H1 (cell line): ENCODE data around the gene LAD1. TPM values are rescaled to one million over a fixed set of nuclear protein-coding genes. Genes with fewer than 3 reads are reported as not detected.

ENCODE experiments used
- CTCF ChIA-PET: fragments of 300-600 bp; sonication (Branson Sonifier 250); formaldehyde crosslinking; loops from one replicate; lab custom pipeline; 2021; ENCODE audit not compliant: partially characterized antibody; lab: Charles Lee
- POLR2A ChIA-PET: fragments of 300-600 bp; sonication (Branson Sonifier 250); formaldehyde crosslinking; loops from one replicate; lab custom pipeline; 2021; ENCODE audit warnings: inconsistent platforms; ENCODE audit not compliant: partially characterized antibody; lab: Charles Lee
- DNase-seq, 2 experiments: peaks; one replicate each; pipeline versions ENCODE4 v3.0.0 to v3.0.0-alpha.2; 2010 to 2022; ENCODE audit warnings: low spot score in 2 of 2, low read depth in 1 of 2, mixed read lengths in 1 of 2
- FAIRE-seq: peaks from 2 replicates; lab custom pipeline; 2011; peaks lifted over from hg19 to GRCh38; lab: Jason Lieb, UNC
- H2AFZ ChIP-seq: 2 replicates; pipeline ENCODE4 v1.8.1; 2012; ENCODE audit warnings: low read length, inconsistent platforms
- H2AK5ac ChIP-seq: 2 replicates; pipeline ENCODE4 v1.6.1; 2013; ENCODE audit warnings: low read depth, low read length
- H2BK120ac ChIP-seq: replicated peaks from 2 replicates; pipeline ENCODE3; 2013; ENCODE audit warnings: low read depth, low read length, inconsistent platforms
- H2BK12ac ChIP-seq: 2 replicates; pipeline ENCODE4 v1.6.1; 2013; ENCODE audit warnings: low read depth, low read length
- H2BK15ac ChIP-seq: 2 replicates; pipeline ENCODE4 v1.6.1; 2013; ENCODE audit warnings: low read length
- H2BK20ac ChIP-seq: 2 replicates; pipeline ENCODE4 v1.6.1; 2013; ENCODE audit warnings: low read length
- H2BK5ac ChIP-seq: 2 replicates; pipeline ENCODE4 v1.6.1; 2013; ENCODE audit warnings: low read depth, low read length
- H3K14ac ChIP-seq: 2 replicates; pipeline ENCODE4 v1.6.1; 2013; ENCODE audit warnings: inconsistent platforms; ENCODE audit not compliant: insufficient read length
- H3K18ac ChIP-seq: 2 replicates; pipeline ENCODE4 v1.6.1; 2013; ENCODE audit warnings: low read length; ENCODE audit errors: extremely low read depth
- H3K23ac ChIP-seq: 2 replicates; pipeline ENCODE4 v1.6.1; 2013; ENCODE audit warnings: inconsistent platforms; ENCODE audit not compliant: insufficient read length
- H3K23me2 ChIP-seq: 2 replicates; pipeline ENCODE4 v1.6.1; 2013; ENCODE audit warnings: low read depth, low read length
- H3K27ac ChIP-seq: 2 replicates; pipeline ENCODE4 v1.6.1; 2011; ENCODE audit warnings: low read depth, low read length, inconsistent platforms
- H3K27me3 ChIP-seq, 4 experiments: replicated peaks in 1 of 4; 1 replicate in 1 of 4; 2 replicates in 3 of 4; pipeline versions ENCODE4 v1.6.1 to v1.8.1; 2011 to 2013; ENCODE audit warnings: low read length in 3 of 4, mild to moderate bottlenecking in 3 of 4, inconsistent platforms in 2 of 4, mixed read lengths in 2 of 4, moderate library complexity in 1 of 4; ENCODE audit not compliant: control insufficient read depth in 3 of 4, insufficient read depth in 3 of 4; ENCODE audit errors: extremely low read depth in 1 of 4
- H3K36me3 ChIP-seq, 4 experiments: 2 replicates each; pipeline versions ENCODE4 v1.6.1 to v1.8.1; 2011 to 2013; ENCODE audit warnings: mild to moderate bottlenecking in 4 of 4, low read length in 3 of 4, moderate library complexity in 2 of 4, control low read depth in 1 of 4, inconsistent platforms in 1 of 4; ENCODE audit not compliant: insufficient read depth in 4 of 4, control insufficient read depth in 2 of 4
- H3K4ac ChIP-seq: replicated peaks from 2 replicates; pipeline ENCODE3; 2013; ENCODE audit warnings: low read length, low read depth, mixed read lengths, inconsistent platforms; ENCODE audit not compliant: insufficient read length
- H3K4me1 ChIP-seq, 4 experiments: replicated peaks in 1 of 4; 1 replicate in 1 of 4; 2 replicates in 3 of 4; pipeline versions ENCODE4 v1.6.1 to v1.8.1; 2011 to 2013; ENCODE audit warnings: low read length in 3 of 4, inconsistent platforms in 2 of 4, mixed read lengths in 1 of 4; ENCODE audit not compliant: insufficient read depth in 4 of 4, control insufficient read depth in 3 of 4
- H3K4me2 ChIP-seq, 2 experiments: 2 replicates each; pipeline versions ENCODE4 v1.6.1 to v1.8.1; 2011 to 2013; ENCODE audit warnings: low read depth in 2 of 2, low read length in 2 of 2, control low read depth in 1 of 2, inconsistent platforms in 1 of 2, mild to moderate bottlenecking in 1 of 2; ENCODE audit not compliant: insufficient read depth in 1 of 2
- H3K4me3 ChIP-seq, 4 experiments: fragments of 200-600, 300-600 bp in 1 of 4; sonication (generic), shearing (Covaris generic), sonication (Bioruptor Twin) in 1 of 4; 2 replicates each; pipeline versions ENCODE4 v1.5.1 to v1.8.1; 2011 to 2016; ENCODE audit warnings: low read length in 4 of 4, low read depth in 3 of 4, control low read depth in 2 of 4, inconsistent platforms in 2 of 4, mild to moderate bottlenecking in 2 of 4, mixed read lengths in 1 of 4, moderate library complexity in 1 of 4; ENCODE audit not compliant: insufficient read depth in 2 of 4; ENCODE audit errors: extremely low read depth in 1 of 4
- H3K56ac ChIP-seq: replicated peaks from 2 replicates; pipeline ENCODE3; 2013; ENCODE audit warnings: low read depth, mild to moderate bottlenecking, mixed read lengths, low read length, inconsistent platforms; ENCODE audit not compliant: insufficient read length
- H3K79me1 ChIP-seq: 2 replicates; pipeline ENCODE4 v1.6.1; 2013; ENCODE audit warnings: low read depth, low read length, control low read depth
- H3K79me2 ChIP-seq, 2 experiments: 2 replicates each; pipeline versions ENCODE4 v1.6.1 to v1.8.1; 2012 to 2013; ENCODE audit warnings: low read length in 2 of 2, mild to moderate bottlenecking in 2 of 2, inconsistent platforms in 1 of 2; ENCODE audit not compliant: insufficient read depth in 2 of 2, control insufficient read depth in 1 of 2
- H3K9ac ChIP-seq, 4 experiments: replicated peaks in 1 of 4; 1 replicate in 1 of 4; 2 replicates in 3 of 4; pipeline versions ENCODE4 v1.6.1 to v1.8.1; 2011 to 2013; ENCODE audit warnings: low read depth in 3 of 4, low read length in 3 of 4, control low read depth in 2 of 4, mild to moderate bottlenecking in 2 of 4, moderate library complexity in 2 of 4, inconsistent platforms in 1 of 4; ENCODE audit errors: extremely low read depth in 1 of 4
- H3K9me3 ChIP-seq, 2 experiments: 2 replicates each; pipeline versions ENCODE4 v1.6.1 to v1.8.1; 2012 to 2013; ENCODE audit warnings: mild to moderate bottlenecking in 2 of 2, moderate library complexity in 2 of 2, control low read depth in 1 of 2, inconsistent platforms in 1 of 2, low read depth in 1 of 2, low read length in 1 of 2, mixed read lengths in 1 of 2; ENCODE audit not compliant: insufficient read depth in 2 of 2
- H4K20me1 ChIP-seq, 2 experiments: replicated peaks in 1 of 2; 2 replicates each; pipeline versions ENCODE3 to v1.8.1; 2011 to 2013; ENCODE audit warnings: inconsistent platforms in 2 of 2, low read length in 2 of 2, mild to moderate bottlenecking in 1 of 2; ENCODE audit not compliant: insufficient read depth in 2 of 2, control insufficient read depth in 1 of 2
- H4K5ac ChIP-seq: 2 replicates; pipeline ENCODE4 v1.6.1; 2013; ENCODE audit warnings: low read length, low read depth, mixed read lengths, inconsistent platforms; ENCODE audit not compliant: insufficient read length
- H4K8ac ChIP-seq: 2 replicates; pipeline ENCODE4 v1.8.0; 2013; ENCODE audit warnings: mild to moderate bottlenecking, moderate library complexity, low read length, inconsistent platforms; ENCODE audit not compliant: insufficient read depth; ENCODE audit errors: extremely low read depth
- H4K91ac ChIP-seq: replicated peaks from 2 replicates; pipeline ENCODE3; 2013; ENCODE audit warnings: low read length, mixed read lengths, inconsistent platforms; ENCODE audit not compliant: insufficient read length
- BCL11A ChIP-seq, 2 experiments: IDR thresholded peaks; one replicate each; pipeline ENCODE4 v1.6.1; 2011; ENCODE audit warnings: low read depth in 2 of 2, low read length in 2 of 2, mild to moderate bottlenecking in 2 of 2
- BRCA1 ChIP-seq: IDR thresholded peaks from 2 replicates; pipeline ENCODE4 v1.6.1; 2012; ENCODE audit warnings: low read depth, low read length, improper control_type of control experiment
- CBX8 ChIP-seq: fragments of 300-800, 300-1000 bp; sonication (generic); IDR thresholded peaks from 2 replicates; pipeline ENCODE4 v1.7.1; 2016; ENCODE audit warnings: low read depth, low read length, borderline replicate concordance
- CHD2 ChIP-seq: IDR thresholded peaks from 2 replicates; pipeline ENCODE4 v1.6.1; 2012; ENCODE audit warnings: low read length, improper control_type of control experiment
- EZH2 ChIP-seq: fragments of 200-600 bp; sonication (generic); IDR thresholded peaks from 2 replicates; pipeline ENCODE4 v1.7.1; 2012; ENCODE audit warnings: low read depth, mild to moderate bottlenecking, moderate library complexity, low read length, inconsistent platforms; ENCODE audit not compliant: severe bottlenecking
- HDAC6 ChIP-seq: IDR thresholded peaks from one replicate; pipeline ENCODE4 v1.7.1; 2012; ENCODE audit warnings: low read depth, mild to moderate bottlenecking, inconsistent platforms, low read length, moderate library complexity
- POLR2A ChIP-seq, 2 experiments: IDR thresholded peaks; 1 replicate in 1 of 2; 2 replicates in 1 of 2; pipeline ENCODE4 v1.6.1; 2011; ENCODE audit warnings: low read depth in 2 of 2, low read length in 2 of 2, mild to moderate bottlenecking in 2 of 2; ENCODE audit errors: control extremely low read depth in 1 of 2
- POLR2AphosphoS5 ChIP-seq: IDR thresholded peaks from 2 replicates; pipeline ENCODE4 v1.6.1; 2011; ENCODE audit warnings: low read depth, low read length
- RAD21 ChIP-seq, 2 experiments: IDR thresholded peaks in 1 of 2; conservative IDR thresholded peaks in 1 of 2; 2 replicates each; pipeline ENCODE4 v1.6.1; 2011; ENCODE audit warnings: low read depth in 2 of 2, low read length in 2 of 2, improper control_type of control experiment in 1 of 2, inconsistent platforms in 1 of 2, mild to moderate bottlenecking in 1 of 2, moderate library complexity in 1 of 2
- SIN3A ChIP-seq, 2 experiments: IDR thresholded peaks in 1 of 2; conservative IDR thresholded peaks in 1 of 2; 2 replicates each; pipeline ENCODE4 v1.6.1; 2011 to 2012; ENCODE audit warnings: low read length in 2 of 2, improper control_type of control experiment in 1 of 2, low read depth in 1 of 2, mild to moderate bottlenecking in 1 of 2
- SIRT6 ChIP-seq: IDR thresholded peaks from one replicate; pipeline ENCODE4 v1.7.1; 2012; ENCODE audit warnings: low read length, inconsistent platforms
- SP2 ChIP-seq: IDR thresholded peaks from 2 replicates; pipeline ENCODE4 v1.6.1; 2012; ENCODE audit warnings: mild to moderate bottlenecking, low read length, inconsistent platforms
- TEAD4 ChIP-seq: IDR thresholded peaks from 2 replicates; pipeline ENCODE4 v1.6.1; 2012; ENCODE audit warnings: low read depth, low read length, inconsistent platforms, mixed read lengths
- ZNF274 ChIP-seq: IDR thresholded peaks from 2 replicates; pipeline ENCODE4 v1.7.0; 2012; ENCODE audit warnings: low read length, borderline replicate concordance; ENCODE audit errors: extremely low read depth
- WGBS, 2 experiments: shearing (Covaris generic) in 1 of 2; methylation state at CpG; one replicate each; pipeline versions ENCODE4 v1.1.6 to v1.1.7; 2013 to 2015; ENCODE audit warnings: low lambda C conversion rate in 2 of 2, mixed read lengths in 2 of 2, inconsistent platforms in 1 of 2, low coverage in 1 of 2, missing lambda C conversion rate in 1 of 2; ENCODE audit not compliant: insufficient replicate concordance in 2 of 2, insufficient coverage in 1 of 2, insufficient read length in 1 of 2; ENCODE audit errors: extremely low coverage in 1 of 2, missing lambda C conversion rate in 1 of 2; 5-methylcytosine and 5-hydroxymethylcytosine counted together
- polyA plus RNA-seq, 7 experiments: library from polyadenylated mRNA; depleted of rRNA in 3 of 7; stranded (reverse) in 5 of 7; unstranded in 2 of 7; fragments of >200 nt in 5 of 7; fragments of 200-250 nt in 2 of 7; gene quantifications; 1 replicate in 5 of 7; 2 replicates in 1 of 7; 4 replicates in 1 of 7; pipeline versions ENCODE4 v1.2.1 to v1.2.3, GENCODE V29; 2011 to 2013; ENCODE audit warnings: missing spikeins in 2 of 7, mixed read lengths in 2 of 7
- total RNA-seq: library from RNA; stranded (reverse); fragmentation: NEBNext Ultra II Directional; extraction: Animal tissue kit (Norgen Biotek cat#: 25700); gene quantifications from 2 replicates; pipeline ENCODE4 v1.2.1, GENCODE V29; 2021

The LAD1 gene
- total and polyA plus RNA-seq, 2 of the 8 experiments (the other 6 are each of a cell fraction or from before 2014, with no cell fraction given) = 9.3 to 32.8 TPM

GRCh38 chr1:201358596-201358995, 40.5 kb downstream of the LAD1 start:
- Histone ChIP-seq H4K8ac (no peak overlapping the region), H3K4me2 (no peak overlapping the region), H3K4me1 (peaks cover 0 to 5% (median under 1%) of the 10 kb centered on the region in 4 experiments; a peak in 5 of 7 replicates), H3K27ac (no peak overlapping the region), H3K79me1 (no peaks in the 10 kb centered on the region), H2BK5ac (no peak overlapping the region), H2AK5ac (no peak overlapping the region), H2BK20ac (no peak overlapping the region), H3K36me3 (no peaks in the 10 kb centered on the region), H4K5ac (no peak overlapping the region), H3K23me2 (no peaks in the 10 kb centered on the region), H2BK12ac (no peak overlapping the region), H3K18ac (no peak overlapping the region), H3K27me3 (no peaks in the 10 kb centered on the region), H3K9me3 (no peaks in the 10 kb centered on the region), H3K79me2 (no peaks in the 10 kb centered on the region), H2BK15ac (no peak overlapping the region), H3K9ac (no peak overlapping the region), H4K91ac (no peak overlapping the region), H3K4me3 (no peak overlapping the region), H2AFZ (no peak overlapping the region), H4K20me1 (no peaks in the 10 kb centered on the region), H3K23ac (no peak overlapping the region), H3K4ac (no peak overlapping the region), H3K14ac (no peak overlapping the region), H2BK120ac (no peak overlapping the region), H3K56ac (no peak overlapping the region)
- ChIA-PET POLR2A (interaction anchor here (1.5 to 7.7 kb wide), 4 partner anchors 9 to 15 kb away, joined by 5 to 49 read pairs (median 15); no protein-coding TSS in a partner anchor), CTCF (interaction anchor here (0.7 to 14.7 kb wide), 20 partner anchors 8 to 239 kb away, joined by 3 to 275 read pairs (median 6); partner anchors contain the start of gene TNNT2)
- TF ChIP-seq TEAD4 = no peak
- no peak for TF ChIP-seq CHD2
- TF ChIP-seq SIRT6 = no peak
- TF ChIP-seq POLR2A (IDR thresholded peaks at IDR 0.05; ENCODE audit: control extremely low read depth in 1 of 2, low read depth in 2 of 2, low read length in 2 of 2) = no peak
- TF ChIP-seq POLR2AphosphoS5 = no peak
- TF ChIP-seq HDAC6 = no peak
- TF ChIP-seq EZH2 = no peak
- TF ChIP-seq BRCA1 = no peak
- no peak for TF ChIP-seq CBX8
- no peak for TF ChIP-seq SIN3A (conservative IDR thresholded peaks at IDR 0.05 in 1 of 2, IDR thresholded peaks at IDR 0.05 in 1 of 2; ENCODE audit: low read depth in 1 of 2, low read length in 2 of 2)
- no peak for TF ChIP-seq BCL11A (IDR thresholded peaks at IDR 0.05; ENCODE audit: low read depth in 2 of 2, low read length in 2 of 2)
- no peak for TF ChIP-seq SP2
- TF ChIP-seq ZNF274 = no peak
- no peak for TF ChIP-seq RAD21 (IDR thresholded peaks at IDR 0.05 in 1 of 2, conservative IDR thresholded peaks at IDR 0.05 in 1 of 2; ENCODE audit: low read depth in 2 of 2, low read length in 2 of 2)
- 78% methylated on average over 4 of the region's 4 CpGs; no CpG with 5 or more reads in 1 of the 2 experiments for WGBS, 2 experiments
- FAIRE-seq = no peak
- no peak for DNase-seq
